ENCODE measurements around the gene HDAC4. TPM values are rescaled to one million over a fixed set of nuclear protein-coding genes. Genes with fewer than 3 reads are reported as not detected.

HDAC4 gene
- total RNA-seq, 1 experiment from 2014 or later = 21.8 TPM

DNA sequence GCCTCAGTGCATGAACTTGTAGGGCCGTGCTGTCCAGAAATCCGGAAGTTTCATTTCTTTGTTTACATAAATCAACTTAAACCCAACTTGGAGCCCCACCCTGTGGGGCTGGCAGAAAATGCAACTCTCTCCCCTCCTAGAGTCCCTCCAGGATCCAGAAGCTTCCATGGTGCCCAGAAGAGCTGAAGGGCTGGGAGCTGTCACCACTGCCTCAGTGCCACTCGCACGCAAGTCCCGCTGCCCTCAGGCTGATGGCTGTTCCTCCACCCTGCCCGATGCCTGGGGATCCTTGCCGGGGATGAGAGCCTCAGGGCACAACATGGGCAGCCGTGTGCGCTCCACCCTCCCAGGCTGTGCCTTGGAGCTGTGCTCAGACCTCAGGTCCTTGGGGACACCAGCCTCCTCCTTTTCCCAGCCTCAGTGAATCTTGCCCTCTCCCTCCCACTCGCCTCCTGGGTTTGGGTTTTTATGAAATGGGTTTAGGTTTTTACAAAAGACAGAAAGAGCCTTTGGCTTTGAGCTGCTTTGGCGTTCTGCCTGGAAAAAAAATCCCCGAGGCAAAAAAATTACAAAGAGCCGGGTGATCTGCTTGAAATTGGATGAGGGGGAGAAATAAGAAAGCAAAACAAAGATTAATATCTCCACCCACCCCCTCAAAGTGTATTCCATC lies 397.7 kb downstream of the HDAC4 start:
- DNase-seq (ENCODE audit: unreplicated experiment) = peak; percentile 62
- no peaks in the 10 kb centered on the region for H3K9me3 Mint-ChIP-seq (ENCODE audit: unreplicated experiment)
- CTCF ChIA-PET = interaction anchor here (0.7 to 1.0 kb wide), 4 partner anchors 21 to 130 kb away, joined by 3 to 5 read pairs (median 3); no protein-coding TSS in a partner anchor

DNA sequence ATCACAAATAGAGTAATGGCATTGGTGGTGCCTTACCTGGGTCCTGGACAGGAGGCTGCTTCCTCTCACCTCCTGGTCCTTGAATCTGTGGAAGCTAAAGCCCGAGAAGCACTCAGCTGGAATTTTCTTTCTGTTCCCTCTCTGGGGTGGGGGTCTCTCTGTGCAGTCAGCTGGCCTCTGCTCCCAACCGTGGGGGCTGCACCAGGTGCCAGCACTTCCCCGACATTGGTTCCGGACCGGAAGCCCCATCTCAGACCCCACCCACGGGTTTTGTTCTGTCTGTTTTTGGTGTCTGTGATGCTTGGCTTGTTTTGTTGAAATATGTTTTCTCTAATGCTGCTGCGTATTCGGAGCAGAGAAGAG lies 398.2 kb downstream of the HDAC4 start:
- TF ChIP-seq, protein P1, sequence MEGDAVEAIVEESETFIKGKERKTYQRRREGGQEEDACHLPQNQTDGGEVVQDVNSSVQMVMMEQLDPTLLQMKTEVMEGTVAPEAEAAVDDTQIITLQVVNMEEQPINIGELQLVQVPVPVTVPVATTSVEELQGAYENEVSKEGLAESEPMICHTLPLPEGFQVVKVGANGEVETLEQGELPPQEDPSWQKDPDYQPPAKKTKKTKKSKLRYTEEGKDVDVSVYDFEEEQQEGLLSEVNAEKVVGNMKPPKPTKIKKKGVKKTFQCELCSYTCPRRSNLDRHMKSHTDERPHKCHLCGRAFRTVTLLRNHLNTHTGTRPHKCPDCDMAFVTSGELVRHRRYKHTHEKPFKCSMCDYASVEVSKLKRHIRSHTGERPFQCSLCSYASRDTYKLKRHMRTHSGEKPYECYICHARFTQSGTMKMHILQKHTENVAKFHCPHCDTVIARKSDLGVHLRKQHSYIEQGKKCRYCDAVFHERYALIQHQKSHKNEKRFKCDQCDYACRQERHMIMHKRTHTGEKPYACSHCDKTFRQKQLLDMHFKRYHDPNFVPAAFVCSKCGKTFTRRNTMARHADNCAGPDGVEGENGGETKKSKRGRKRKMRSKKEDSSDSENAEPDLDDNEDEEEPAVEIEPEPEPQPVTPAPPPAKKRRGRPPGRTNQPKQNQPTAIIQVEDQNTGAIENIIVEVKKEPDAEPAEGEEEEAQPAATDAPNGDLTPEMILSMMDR (IDR thresholded peaks at IDR 0.05; ENCODE audit: unreplicated experiment) = no peak
- intact Hi-C loops (cut with micrococcal nuclease) = no loop called here
- H3K27me3 Mint-ChIP-seq (ENCODE audit: insufficient read depth, unreplicated experiment) = no peaks in the 10 kb centered on the region
- H3K4me3 Mint-ChIP-seq (ENCODE audit: unreplicated experiment) = peak overlapping the region; percentile 28
- no peak for DNase-seq (ENCODE audit: unreplicated experiment)
- no TSS peak for BruUV-seq (replicated peaks)
- H3K27ac Mint-ChIP-seq (ENCODE audit: low read depth, unreplicated experiment) = peak overlapping the region; percentile 51
- ChIA-PET CTCF (interaction anchor here (0.6 to 1.0 kb wide), 3 partner anchors 29 to 335 kb away, joined by 3 to 5 read pairs (median 4); no protein-coding TSS in a partner anchor), POLR2A (interaction anchor here (1.2 kb wide), 1 partner anchor 27 kb away, joined by 4 read pairs; no protein-coding TSS in a partner anchor)
- H3K36me3 Mint-ChIP-seq (ENCODE audit: insufficient read depth, unreplicated experiment) = no peaks in the 10 kb centered on the region
- peaks cover 9% of the 10 kb centered on the region for H3K4me1 Mint-ChIP-seq (ENCODE audit: insufficient read depth, unreplicated experiment)
- no peaks in the 10 kb centered on the region for H3K9me3 Mint-ChIP-seq (ENCODE audit: unreplicated experiment)

More for the DNA sequence above, 397.7 kb downstream of the HDAC4 start:
- Mint-ChIP-seq H3K36me3 (ENCODE audit: insufficient read depth, unreplicated experiment) (no peaks in the 10 kb centered on the region), H3K4me3 (ENCODE audit: unreplicated experiment) (peak overlapping the region; percentile 28), H3K4me1 (ENCODE audit: insufficient read depth, unreplicated experiment) (peaks cover 9% of the 10 kb centered on the region), H3K27me3 (ENCODE audit: insufficient read depth, unreplicated experiment) (peaks cover 5% of the 10 kb centered on the region), H3K27ac (ENCODE audit: low read depth, unreplicated experiment) (peak overlapping the region; percentile 51)
- BruUV-seq (replicated peaks) = no TSS peak
- POLR2A ChIA-PET = interaction anchor here (0.7 to 1.2 kb wide), 2 partner anchors 19 to 28 kb away, joined by 3 to 4 read pairs; no protein-coding TSS in a partner anchor
- intact Hi-C loops (cut with micrococcal nuclease) = no loop called here
- TF ChIP-seq, protein P1 (IDR thresholded peaks at IDR 0.05; ENCODE audit: unreplicated experiment) = peak; percentile 39

GRCh38 chr2:239001794-239002193 lies 399.0 kb downstream of the HDAC4 start:
- ChIA-PET CTCF (no interaction called here), POLR2A (no interaction called here)
- no peak for DNase-seq (ENCODE audit: unreplicated experiment)
- H3K4me1 Mint-ChIP-seq (ENCODE audit: insufficient read depth, unreplicated experiment) = peaks cover 4% of the 10 kb centered on the region
- H3K4me3 Mint-ChIP-seq (ENCODE audit: unreplicated experiment) = no peak overlapping the region
- intact Hi-C loops (cut with micrococcal nuclease) = no loop called here
- H3K9me3 Mint-ChIP-seq (ENCODE audit: unreplicated experiment) = no peaks in the 10 kb centered on the region
- H3K27me3 Mint-ChIP-seq (ENCODE audit: insufficient read depth, unreplicated experiment) = no peaks in the 10 kb centered on the region
- BruUV-seq (replicated peaks) = no TSS peak
- no peak overlapping the region for H3K27ac Mint-ChIP-seq (ENCODE audit: low read depth, unreplicated experiment)
- TF ChIP-seq, protein P1 (IDR thresholded peaks at IDR 0.05; ENCODE audit: unreplicated experiment) = no peak
- no peaks in the 10 kb centered on the region for H3K36me3 Mint-ChIP-seq (ENCODE audit: insufficient read depth, unreplicated experiment)

- POLR2A ChIA-PET = interaction anchor here (0.6 to 1.2 kb wide), 2 partner anchors 10 to 663 kb away, joined by 3 read pairs; no protein-coding TSS in a partner anchor
- Mint-ChIP-seq H3K27ac (ENCODE audit: low read depth, unreplicated experiment) (no peak overlapping the region), H3K4me1 (ENCODE audit: insufficient read depth, unreplicated experiment) (peaks cover 2% of the 10 kb centered on the region), H3K4me3 (ENCODE audit: unreplicated experiment) (no peak overlapping the region), H3K9me3 (ENCODE audit: unreplicated experiment) (no peaks in the 10 kb centered on the region), H3K36me3 (ENCODE audit: insufficient read depth, unreplicated experiment) (no peaks in the 10 kb centered on the region), H3K27me3 (ENCODE audit: insufficient read depth, unreplicated experiment) (no peaks in the 10 kb centered on the region)
- TF ChIP-seq, protein P1 (IDR thresholded peaks at IDR 0.05; ENCODE audit: unreplicated experiment) = no peak
- intact Hi-C loops (cut with micrococcal nuclease) = no loop called here
- CTCF ChIA-PET = interaction anchor here (0.6 to 0.7 kb wide), 2 partner anchors 159 to 160 kb away, joined by 3 to 4 read pairs; no protein-coding TSS in a partner anchor
- BruUV-seq (replicated peaks) = no TSS peak
- no peak for DNase-seq (ENCODE audit: unreplicated experiment)
These were observed 400.2 kb downstream of the HDAC4 start for GRCh38 chr2:239000500-239001073.
